Measurements from ENCODE around the gene ABCB4.

GRCh38 chr7:87471473-87471872 lies 4.0 kb downstream of the ABCB4 start:
- TF ChIP-seq, protein P1, sequence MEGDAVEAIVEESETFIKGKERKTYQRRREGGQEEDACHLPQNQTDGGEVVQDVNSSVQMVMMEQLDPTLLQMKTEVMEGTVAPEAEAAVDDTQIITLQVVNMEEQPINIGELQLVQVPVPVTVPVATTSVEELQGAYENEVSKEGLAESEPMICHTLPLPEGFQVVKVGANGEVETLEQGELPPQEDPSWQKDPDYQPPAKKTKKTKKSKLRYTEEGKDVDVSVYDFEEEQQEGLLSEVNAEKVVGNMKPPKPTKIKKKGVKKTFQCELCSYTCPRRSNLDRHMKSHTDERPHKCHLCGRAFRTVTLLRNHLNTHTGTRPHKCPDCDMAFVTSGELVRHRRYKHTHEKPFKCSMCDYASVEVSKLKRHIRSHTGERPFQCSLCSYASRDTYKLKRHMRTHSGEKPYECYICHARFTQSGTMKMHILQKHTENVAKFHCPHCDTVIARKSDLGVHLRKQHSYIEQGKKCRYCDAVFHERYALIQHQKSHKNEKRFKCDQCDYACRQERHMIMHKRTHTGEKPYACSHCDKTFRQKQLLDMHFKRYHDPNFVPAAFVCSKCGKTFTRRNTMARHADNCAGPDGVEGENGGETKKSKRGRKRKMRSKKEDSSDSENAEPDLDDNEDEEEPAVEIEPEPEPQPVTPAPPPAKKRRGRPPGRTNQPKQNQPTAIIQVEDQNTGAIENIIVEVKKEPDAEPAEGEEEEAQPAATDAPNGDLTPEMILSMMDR (conservative IDR thresholded peaks at IDR 0.05; ENCODE audit: low read length) = no peak
- no peak for TF ChIP-seq EZH2phosphoT487 (IDR thresholded peaks at IDR 0.05; ENCODE audit: borderline replicate concordance)
